ENCODE results near the gene MPC1L.

MPC1L gene

GRCh38 chrX:40628506-40628905 lies 5.3 kb downstream of the MPC1L start:
- DNase-seq (ENCODE audit: low read depth in 1 of 2, low spot score in 1 of 2) = no peak

- no peak for DNase-seq (ENCODE audit: low read depth in 1 of 2, low spot score in 1 of 2)
Observed at GRCh38 chrX:40632199-40632598, 9.0 kb downstream of the MPC1L start.

- no peak for DNase-seq (ENCODE audit: low read depth in 1 of 2, low spot score in 1 of 2)
Observed at GRCh38 chrX:40637687-40638086, 14.5 kb downstream of the MPC1L start.

- no peak for DNase-seq (ENCODE audit: low read depth in 1 of 2, low spot score in 1 of 2)
Observed at GRCh38 chrX:40644176-40644575, 20.9 kb downstream of the MPC1L start.

GRCh38 chrX:40644821-40645358 lies 21.7 kb downstream of the MPC1L start:
- DNase-seq (ENCODE audit: low read depth in 1 of 2, low spot score in 1 of 2) = peak in 1 of 2 donors; percentile 0

GRCh38 chrX:40646489-40647306 lies 23.5 kb downstream of the MPC1L start:
- peak in 1 of 2 donors; percentile 2 for DNase-seq (ENCODE audit: low read depth in 1 of 2, low spot score in 1 of 2)

- DNase-seq (ENCODE audit: low read depth in 1 of 2, low spot score in 1 of 2) = peak; percentile 79 to 81
Observed at GRCh38 chrX:40647307-40648197, 24.3 kb downstream of the MPC1L start, which contains the start of gene CXorf38. Gene CXorf38 (minus strand): TSS chrX:40647561. CDS start chrX:40647520, 41 bp downstream.

- peak; percentile 24 to 46 for DNase-seq (ENCODE audit: low read depth in 1 of 2, low spot score in 1 of 2)
Observed at GRCh38 chrX:40651620-40652223, 28.5 kb downstream of the MPC1L start.

GRCh38 chrX:40652664-40653063 lies 29.4 kb downstream of the MPC1L start:
- DNase-seq (ENCODE audit: low read depth in 1 of 2, low spot score in 1 of 2) = no peak

GRCh38 chrX:40653535-40653934 lies 30.3 kb downstream of the MPC1L start:
- DNase-seq (ENCODE audit: low read depth in 1 of 2, low spot score in 1 of 2) = no peak

- DNase-seq (ENCODE audit: low read depth in 1 of 2, low spot score in 1 of 2) = no peak
Observed at GRCh38 chrX:40660381-40660780, 37.2 kb downstream of the MPC1L start.

- DNase-seq (ENCODE audit: low read depth in 1 of 2, low spot score in 1 of 2) = no peak
Observed at GRCh38 chrX:40661489-40661888, 38.3 kb downstream of the MPC1L start.

GRCh38 chrX:40663078-40663740 lies 40.0 kb downstream of the MPC1L start:
- DNase-seq (ENCODE audit: low read depth in 1 of 2, low spot score in 1 of 2) = no peak

- DNase-seq (ENCODE audit: low read depth in 1 of 2, low spot score in 1 of 2) = no peak
Observed at GRCh38 chrX:40663880-40664630, 40.8 kb downstream of the MPC1L start.

- DNase-seq (ENCODE audit: low read depth in 1 of 2, low spot score in 1 of 2) = no peak
Observed at GRCh38 chrX:40671126-40671525, 47.9 kb downstream of the MPC1L start.
